Neural cell (in vitro differentiated cells): ENCODE results near the gene CALHM1. TPM values are rescaled to one million over a fixed set of nuclear protein-coding genes. Genes with fewer than 3 reads are reported as not detected.

Source experiments
- H2AFZ ChIP-seq: fragments of 200-600, 300-800 bp; sonication (generic), shearing (Covaris generic); 2 replicates; pipeline ENCODE4 v1.6.0; 2014; ENCODE audit warnings: low read depth, mild to moderate bottlenecking, antibody characterized with exemption, low read length, moderate library complexity
- H3F3A ChIP-seq: fragments of 200-600 bp; shearing (Covaris generic); 2 replicates; pipeline ENCODE4 v1.6.1; 2016; ENCODE audit warnings: mild to moderate bottlenecking, moderate library complexity, mixed read lengths, antibody characterized with exemption, low read length; ENCODE audit not compliant: insufficient read depth, poor library complexity, severe bottlenecking
- H3K27ac ChIP-seq: fragments of 200-600, 300-800 bp; sonication (generic), shearing (Covaris generic); 2 replicates; pipeline ENCODE4 v1.5.1; 2014; ENCODE audit warnings: mild to moderate bottlenecking, low read length, moderate library complexity
- H3K27me3 ChIP-seq: fragments of 300-800, 200-600 bp; sonication (generic), shearing (Covaris generic); 2 replicates; pipeline ENCODE4 v1.6.0; 2014; ENCODE audit warnings: mild to moderate bottlenecking, low read depth, low read length, moderate library complexity; ENCODE audit not compliant: insufficient read depth
- H3K36me3 ChIP-seq: fragments of 300-800, 200-600 bp; sonication (generic), shearing (Covaris generic); 2 replicates; pipeline ENCODE4 v1.5.1; 2014; ENCODE audit warnings: mild to moderate bottlenecking, antibody characterized with exemption, low read length, moderate library complexity; ENCODE audit not compliant: insufficient read depth
- H3K4me2 ChIP-seq: fragments of 300-800, 200-600 bp; sonication (generic), shearing (Covaris generic); 2 replicates; pipeline ENCODE4 v1.6.0; 2014; ENCODE audit warnings: mild to moderate bottlenecking, low read length
- H3K4me3 ChIP-seq: fragments of 300-800, 200-600 bp; sonication (generic), shearing (Covaris generic); 2 replicates; pipeline ENCODE4 v1.5.1; 2014; ENCODE audit warnings: mild to moderate bottlenecking, low read length, moderate library complexity
- H3K79me2 ChIP-seq: fragments of 200-600 bp; shearing (Covaris generic); replicated peaks from 2 replicates; pipeline ENCODE4 v1.6.0; 2014; ENCODE audit warnings: mild to moderate bottlenecking, low read length, moderate library complexity; ENCODE audit not compliant: insufficient read depth
- H3K9ac ChIP-seq: fragments of 300-800, 200-600 bp; sonication (generic), shearing (Covaris generic); 2 replicates; pipeline ENCODE4 v1.6.1; 2016; ENCODE audit warnings: mild to moderate bottlenecking, low read length, mixed read lengths
- H3K9me2 ChIP-seq: fragments of 200-600 bp; shearing (Covaris generic); 2 replicates; pipeline ENCODE4 v1.6.1; 2016; ENCODE audit warnings: mild to moderate bottlenecking, low read length, mixed read lengths; ENCODE audit not compliant: insufficient read depth
- H3K9me3 ChIP-seq: fragments of 200-600, 300-800 bp; sonication (generic), shearing (Covaris generic); 2 replicates; pipeline ENCODE4 v1.6.1; 2016; ENCODE audit warnings: mild to moderate bottlenecking, mixed run types, low read length, moderate library complexity, mixed read lengths
- H4K20me1 ChIP-seq: fragments of 200-600 bp; shearing (Covaris generic); 2 replicates; pipeline ENCODE4 v1.6.1; 2016; ENCODE audit warnings: mild to moderate bottlenecking, mixed run types; ENCODE audit not compliant: insufficient read depth
- CTCF ChIP-seq: fragments of 450-650 bp; IDR thresholded peaks from 2 replicates; pipeline ENCODE4 v1.5.1; 2014; ENCODE audit warnings: antibody characterized with exemption, mild to moderate bottlenecking, moderate library complexity; ENCODE audit not compliant: poor library complexity, severe bottlenecking
- EP300 ChIP-seq: fragments of 450-650 bp; conservative IDR thresholded peaks from 2 replicates; pipeline ENCODE4 v1.6.1; 2014; ENCODE audit warnings: antibody characterized with exemption, mild to moderate bottlenecking, moderate library complexity; ENCODE audit not compliant: poor library complexity, severe bottlenecking
- EZH2 ChIP-seq: fragments of 200-600, 300-800 bp; shearing (Covaris generic), sonication (generic); IDR thresholded peaks from 2 replicates; pipeline ENCODE4 v1.6.1; 2014; ENCODE audit warnings: antibody characterized with exemption, low read length, borderline replicate concordance, mild to moderate bottlenecking; ENCODE audit not compliant: insufficient read depth, poor library complexity, severe bottlenecking
- MXI1 ChIP-seq: fragments of 450-650 bp; conservative IDR thresholded peaks from 2 replicates; pipeline ENCODE4 v1.6.1; 2014; ENCODE audit warnings: antibody characterized with exemption, mild to moderate bottlenecking; ENCODE audit not compliant: poor library complexity, severe bottlenecking
- POLR2AphosphoS5 ChIP-seq: IDR thresholded peaks from 2 replicates; pipeline ENCODE4 v1.6.1; 2012
- RAD21 ChIP-seq: fragments of 450-650 bp; conservative IDR thresholded peaks from 2 replicates; pipeline ENCODE4 v1.6.1; 2014; ENCODE audit warnings: antibody characterized with exemption, mild to moderate bottlenecking, moderate library complexity
- REST ChIP-seq: IDR thresholded peaks from 2 replicates; pipeline ENCODE4 v1.6.1; 2012; ENCODE audit warnings: borderline replicate concordance
- SMC3 ChIP-seq: fragments of 450-650 bp; conservative IDR thresholded peaks from 2 replicates; pipeline ENCODE4 v1.6.1; 2014; ENCODE audit warnings: antibody characterized with exemption, mild to moderate bottlenecking, moderate library complexity; ENCODE audit not compliant: poor library complexity
- TAF1 ChIP-seq: IDR thresholded peaks from 2 replicates; pipeline ENCODE4 v1.6.1; 2012; ENCODE audit warnings: low read depth
- polyA plus RNA-seq: library from polyadenylated mRNA; depleted of rRNA; stranded (reverse); fragments of >200 nt; gene quantifications from 2 replicates; pipeline ENCODE4 v1.2.3, GENCODE V29; 2014

The CALHM1 gene
- polyA plus RNA-seq, 1 donor from 2014 or later = not detected

GRCh38 chr10:103444478-103444877, 14.2 kb downstream of the CALHM1 start:
- no peak overlapping the region for H3K4me2 ChIP-seq
- no peaks in the 10 kb centered on the region for H4K20me1 ChIP-seq
- no peak overlapping the region for H3K27ac ChIP-seq
- no peak overlapping the region for H3K4me3 ChIP-seq
- no peaks in the 10 kb centered on the region for H3K9me3 ChIP-seq
- H3K79me2 ChIP-seq = no peaks in the 10 kb centered on the region
- H3K9ac ChIP-seq = no peak overlapping the region
- no peaks in the 10 kb centered on the region for H3F3A ChIP-seq
- no peaks in the 10 kb centered on the region for H3K9me2 ChIP-seq
- H3K36me3 ChIP-seq = peaks cover 7% of the 10 kb centered on the region
- H2AFZ ChIP-seq = no peak overlapping the region
- no peak for TF ChIP-seq SMC3
- TF ChIP-seq MXI1 = no peak
- no peak for TF ChIP-seq EP300
- TF ChIP-seq CTCF = no peak
- H3K27me3 ChIP-seq = no peaks in the 10 kb centered on the region

- Histone ChIP-seq H3K79me2 (no peaks in the 10 kb centered on the region), H3F3A (no peaks in the 10 kb centered on the region), H2AFZ (no peak overlapping the region), H3K4me3 (no peak overlapping the region), H3K27me3 (no peaks in the 10 kb centered on the region), H3K9me3 (no peaks in the 10 kb centered on the region), H4K20me1 (no peaks in the 10 kb centered on the region), H3K4me2 (no peak overlapping the region), H3K9me2 (no peaks in the 10 kb centered on the region), H3K9ac (no peak overlapping the region), H3K36me3 (peaks cover 7% of the 10 kb centered on the region), H3K27ac (no peak overlapping the region)
- no peak for TF ChIP-seq EZH2
- TF ChIP-seq TAF1 = no peak
- TF ChIP-seq CTCF = no peak
- no peak for TF ChIP-seq REST
- TF ChIP-seq RAD21 = no peak
- TF ChIP-seq POLR2AphosphoS5 = no peak
- no peak for TF ChIP-seq EP300
- TF ChIP-seq MXI1 = no peak
- no peak for TF ChIP-seq SMC3
Observed at GRCh38 chr10:103443475-103444185, 15.1 kb downstream of the CALHM1 start.
